Osteocyte (in vitro differentiated cells): ENCODE measurements around the gene CNST. TPM values are rescaled to one million over a fixed set of nuclear protein-coding genes. Genes with fewer than 3 reads are reported as not detected.

ENCODE experiments used
- DNase-seq: peaks from one replicate; pipeline ENCODE4 v3.0.0; 2021; ENCODE audit warnings: mixed read lengths; ENCODE audit not compliant: unreplicated experiment; ENCODE audit errors: extremely low spot score
- H3K27ac Mint-ChIP-seq: one replicate; pipeline ENCODE4 v1.8.0; 2021; ENCODE audit warnings: mild to moderate bottlenecking, mixed read lengths; ENCODE audit not compliant: unreplicated experiment
- H3K27me3 Mint-ChIP-seq: one replicate; pipeline ENCODE4 v1.8.0; 2021; ENCODE audit warnings: mixed read lengths; ENCODE audit not compliant: unreplicated experiment
- H3K36me3 Mint-ChIP-seq: one replicate; pipeline ENCODE4 v1.8.0; 2021; ENCODE audit warnings: mixed read lengths; ENCODE audit not compliant: unreplicated experiment
- H3K4me1 Mint-ChIP-seq: one replicate; pipeline ENCODE4 v1.8.0; 2021; ENCODE audit warnings: mixed read lengths; ENCODE audit not compliant: unreplicated experiment
- H3K4me3 Mint-ChIP-seq: one replicate; pipeline ENCODE4 v1.8.0; 2021; ENCODE audit warnings: mild to moderate bottlenecking, moderate library complexity, mixed read lengths; ENCODE audit not compliant: unreplicated experiment
- H3K9me3 Mint-ChIP-seq: one replicate; pipeline ENCODE4 v1.8.0; 2021; ENCODE audit warnings: mixed read lengths; ENCODE audit not compliant: unreplicated experiment
- total RNA-seq: library from RNA; stranded (reverse); gene quantifications from 2 replicates; pipeline ENCODE4 v1.2.1, GENCODE V29; 2021
- TF ChIP-seq, protein P1 (sequence below): fragments of 200-600 bp; sonication (generic); IDR thresholded peaks from 2 replicates; pipeline ENCODE4 v1.5.0; 2021; ENCODE audit warnings: antibody characterized with exemption, mild to moderate bottlenecking, moderate library complexity

CNST gene
- total RNA-seq, 1 donor from 2014 or later: 26.8 TPM

DNA sequence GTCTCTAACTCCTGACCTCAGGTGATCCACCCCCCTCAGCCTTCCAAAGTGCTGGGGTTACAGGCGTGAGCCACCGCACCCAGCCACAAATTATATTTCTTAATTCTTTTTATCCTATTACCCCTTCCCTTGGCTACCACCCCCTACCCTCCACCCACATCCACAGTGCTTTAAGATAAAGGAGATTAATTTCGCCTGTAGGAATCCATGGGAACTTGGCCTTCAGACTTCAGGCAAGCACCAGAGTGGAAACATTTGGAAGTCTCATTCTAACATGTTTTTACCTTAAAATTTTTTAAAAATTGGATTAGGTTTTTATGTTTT is 10.4 kb downstream of the CNST start:
- Mint-ChIP-seq H3K9me3 (no peaks in the 10 kb centered on the region), H3K27me3 (no peaks in the 10 kb centered on the region), H3K27ac (no peak overlapping the region), H3K4me3 (no peak overlapping the region), H3K4me1 (peaks cover 51% of the 10 kb centered on the region), H3K36me3 (peaks cover 2% of the 10 kb centered on the region)
- no peak for DNase-seq
- TF ChIP-seq, protein P1, sequence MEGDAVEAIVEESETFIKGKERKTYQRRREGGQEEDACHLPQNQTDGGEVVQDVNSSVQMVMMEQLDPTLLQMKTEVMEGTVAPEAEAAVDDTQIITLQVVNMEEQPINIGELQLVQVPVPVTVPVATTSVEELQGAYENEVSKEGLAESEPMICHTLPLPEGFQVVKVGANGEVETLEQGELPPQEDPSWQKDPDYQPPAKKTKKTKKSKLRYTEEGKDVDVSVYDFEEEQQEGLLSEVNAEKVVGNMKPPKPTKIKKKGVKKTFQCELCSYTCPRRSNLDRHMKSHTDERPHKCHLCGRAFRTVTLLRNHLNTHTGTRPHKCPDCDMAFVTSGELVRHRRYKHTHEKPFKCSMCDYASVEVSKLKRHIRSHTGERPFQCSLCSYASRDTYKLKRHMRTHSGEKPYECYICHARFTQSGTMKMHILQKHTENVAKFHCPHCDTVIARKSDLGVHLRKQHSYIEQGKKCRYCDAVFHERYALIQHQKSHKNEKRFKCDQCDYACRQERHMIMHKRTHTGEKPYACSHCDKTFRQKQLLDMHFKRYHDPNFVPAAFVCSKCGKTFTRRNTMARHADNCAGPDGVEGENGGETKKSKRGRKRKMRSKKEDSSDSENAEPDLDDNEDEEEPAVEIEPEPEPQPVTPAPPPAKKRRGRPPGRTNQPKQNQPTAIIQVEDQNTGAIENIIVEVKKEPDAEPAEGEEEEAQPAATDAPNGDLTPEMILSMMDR: no peak

DNA sequence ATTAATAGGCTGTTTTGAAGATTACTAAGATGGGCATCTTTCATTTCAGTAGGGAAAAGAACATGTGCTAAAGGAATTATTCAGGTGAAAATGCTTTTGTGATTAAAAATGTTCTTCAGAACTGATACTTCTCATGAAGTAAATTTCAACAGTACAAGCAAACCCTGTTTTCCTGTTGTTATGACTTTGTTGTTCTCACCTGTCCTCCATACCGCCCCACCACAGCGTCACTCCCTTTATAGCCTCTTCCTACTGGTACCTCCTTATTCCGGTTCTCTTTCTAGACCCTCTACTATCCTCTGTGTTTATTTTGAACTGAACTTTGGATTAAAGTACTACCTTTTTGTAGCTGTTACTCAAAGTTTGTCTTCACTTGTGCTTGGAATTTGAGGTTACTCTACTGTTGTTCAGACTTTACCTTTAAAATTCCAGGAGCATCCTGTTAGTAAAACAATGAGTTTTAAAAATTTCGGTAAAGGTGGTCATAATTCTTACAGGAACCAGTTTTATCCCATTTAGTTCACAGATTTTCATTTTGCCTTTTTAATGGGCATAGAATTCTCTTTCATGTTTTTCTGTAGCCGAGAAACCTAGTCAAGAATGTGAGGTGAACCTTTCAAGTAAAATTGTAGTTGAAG is 10.9 kb downstream of the CNST start:
- Mint-ChIP-seq H3K9me3 (no peaks in the 10 kb centered on the region), H3K27ac (peak overlapping the region; percentile 65), H3K4me3 (no peak overlapping the region), H3K36me3 (peaks cover 2% of the 10 kb centered on the region), H3K4me1 (peaks cover 51% of the 10 kb centered on the region), H3K27me3 (no peaks in the 10 kb centered on the region)
- DNase-seq: no peak
- TF ChIP-seq, protein P1: no peak

DNA sequence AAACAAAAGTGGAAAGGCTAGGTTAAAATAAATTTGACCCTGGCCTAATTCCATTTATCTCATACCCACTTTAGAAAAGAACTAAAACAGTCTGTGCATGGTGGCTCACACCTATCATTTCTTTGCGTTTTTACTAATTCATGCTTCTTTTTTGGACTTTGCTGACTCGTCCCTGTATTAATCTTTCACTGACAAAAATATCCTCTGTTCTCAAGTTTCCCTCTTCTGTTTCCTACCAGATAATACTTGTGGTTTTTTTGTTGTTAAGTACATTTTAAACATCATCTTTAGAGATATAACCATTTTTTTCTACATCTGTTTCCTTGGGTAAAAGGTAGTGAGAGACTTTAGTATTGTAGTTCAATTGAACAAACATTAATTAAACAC is 11.5 kb downstream of the CNST start:
- no peak for DNase-seq
- TF ChIP-seq, protein P1: no peak
- peak overlapping the region; percentile 65 for H3K27ac Mint-ChIP-seq
- peaks cover 53% of the 10 kb centered on the region for H3K4me1 Mint-ChIP-seq
- H3K27me3 Mint-ChIP-seq: no peaks in the 10 kb centered on the region
- H3K36me3 Mint-ChIP-seq: peaks cover 2% of the 10 kb centered on the region
- H3K4me3 Mint-ChIP-seq: no peak overlapping the region
- H3K9me3 Mint-ChIP-seq: no peaks in the 10 kb centered on the region

DNA sequence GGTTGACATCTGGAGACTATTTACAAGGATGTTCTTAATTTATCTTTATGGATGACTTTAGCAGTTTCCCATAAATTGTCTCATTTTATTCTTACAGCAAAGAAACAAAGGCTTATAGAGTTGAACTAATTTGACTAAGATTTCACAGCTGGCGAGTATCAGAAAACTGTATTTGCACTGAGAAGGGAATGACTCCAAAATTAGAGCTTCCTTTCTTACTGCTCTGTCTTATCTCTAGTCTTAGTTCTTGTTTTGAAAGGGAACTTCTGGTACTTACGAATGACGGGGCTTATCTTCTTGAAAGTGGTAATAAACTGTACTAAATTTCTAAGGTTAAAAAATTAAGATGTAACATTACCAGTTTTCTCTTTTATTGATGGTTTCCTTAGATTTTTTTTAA is 13.6 kb downstream of the CNST start:
- Mint-ChIP-seq H3K27ac (no peak overlapping the region), H3K27me3 (no peaks in the 10 kb centered on the region), H3K9me3 (no peaks in the 10 kb centered on the region), H3K4me1 (peaks cover 63% of the 10 kb centered on the region), H3K36me3 (peaks cover 15% of the 10 kb centered on the region), H3K4me3 (no peak overlapping the region)
- no peak for DNase-seq
- TF ChIP-seq, protein P1: no peak

- Mint-ChIP-seq H3K27ac (peak overlapping the region; percentile 57), H3K4me3 (no peak overlapping the region), H3K27me3 (no peaks in the 10 kb centered on the region), H3K9me3 (no peaks in the 10 kb centered on the region), H3K4me1 (peaks cover 68% of the 10 kb centered on the region), H3K36me3 (peaks cover 15% of the 10 kb centered on the region)
- DNase-seq: no peak
- TF ChIP-seq, protein P1: no peak
Observed at GRCh38 chr1:246580497-246581370, 14.5 kb downstream of the CNST start.
